Loucy (cell line): ENCODE measurements around the gene TPRA1.

Experiments
- EZH2phosphoT487 ChIP-seq: fragments of 200-600 bp; IDR thresholded peaks from 2 replicates; pipeline ENCODE4 v1.6.1; 2018; ENCODE audit warnings: antibody characterized with exemption, mild to moderate bottlenecking, moderate library complexity, borderline replicate concordance
- TF ChIP-seq, protein P1 (sequence below): fragments of 200-600 bp; sonication (generic); conservative IDR thresholded peaks from 2 replicates; pipeline ENCODE4 v1.5.1; 2014; ENCODE audit warnings: mild to moderate bottlenecking, antibody characterized with exemption, low read length

DNA sequence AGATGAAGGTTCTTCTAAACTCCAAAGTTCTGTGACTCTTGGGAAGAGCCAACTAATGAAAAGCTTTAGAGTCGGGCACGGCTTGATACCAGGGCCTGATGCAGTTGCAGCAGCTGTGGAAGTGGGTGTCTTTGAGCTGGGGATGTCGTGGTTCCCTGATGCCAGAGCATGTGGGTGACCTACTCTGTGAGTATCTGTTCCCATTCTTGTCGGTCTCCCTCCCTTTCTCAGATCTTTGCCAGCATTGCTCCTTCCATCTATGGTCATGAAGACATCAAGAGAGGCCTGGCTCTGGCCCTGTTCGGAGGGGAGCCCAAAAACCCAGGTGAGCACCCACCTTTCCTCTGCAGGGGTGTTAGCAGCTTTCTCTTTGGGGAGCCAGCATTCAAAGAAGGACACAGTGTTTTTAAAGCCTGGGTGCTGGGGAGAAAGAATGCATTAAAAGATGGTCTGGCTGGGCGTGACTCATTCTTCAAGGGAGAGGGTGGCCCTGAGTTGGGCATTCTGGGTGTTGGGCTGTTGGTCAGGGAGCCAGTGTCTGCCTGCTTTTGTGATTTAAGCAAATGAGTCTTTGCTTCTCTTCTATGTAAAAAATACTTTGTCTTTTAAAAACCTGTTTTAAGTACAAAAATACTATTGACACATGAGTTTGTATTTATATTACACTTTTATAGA, 25.2 kb upstream of the TPRA1 start:
- TF ChIP-seq, protein P1, sequence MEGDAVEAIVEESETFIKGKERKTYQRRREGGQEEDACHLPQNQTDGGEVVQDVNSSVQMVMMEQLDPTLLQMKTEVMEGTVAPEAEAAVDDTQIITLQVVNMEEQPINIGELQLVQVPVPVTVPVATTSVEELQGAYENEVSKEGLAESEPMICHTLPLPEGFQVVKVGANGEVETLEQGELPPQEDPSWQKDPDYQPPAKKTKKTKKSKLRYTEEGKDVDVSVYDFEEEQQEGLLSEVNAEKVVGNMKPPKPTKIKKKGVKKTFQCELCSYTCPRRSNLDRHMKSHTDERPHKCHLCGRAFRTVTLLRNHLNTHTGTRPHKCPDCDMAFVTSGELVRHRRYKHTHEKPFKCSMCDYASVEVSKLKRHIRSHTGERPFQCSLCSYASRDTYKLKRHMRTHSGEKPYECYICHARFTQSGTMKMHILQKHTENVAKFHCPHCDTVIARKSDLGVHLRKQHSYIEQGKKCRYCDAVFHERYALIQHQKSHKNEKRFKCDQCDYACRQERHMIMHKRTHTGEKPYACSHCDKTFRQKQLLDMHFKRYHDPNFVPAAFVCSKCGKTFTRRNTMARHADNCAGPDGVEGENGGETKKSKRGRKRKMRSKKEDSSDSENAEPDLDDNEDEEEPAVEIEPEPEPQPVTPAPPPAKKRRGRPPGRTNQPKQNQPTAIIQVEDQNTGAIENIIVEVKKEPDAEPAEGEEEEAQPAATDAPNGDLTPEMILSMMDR: no peak
- no peak for TF ChIP-seq EZH2phosphoT487
